ENCODE measurements around the gene PRDM1.
"Not testable (repeated sequence)": the region's sequence is repeated elsewhere in the genome, so short reads cannot be mapped to it uniquely, and the experiment has no call there.

PRDM1 gene

GRCh38 chr6:106142876-106143431, 56.8 kb downstream of the PRDM1 start:
- DNase-seq: no peak

- DNase-seq: no peak
These were observed 57.5 kb downstream of the PRDM1 start for GRCh38 chr6:106143665-106144064.

DNA sequence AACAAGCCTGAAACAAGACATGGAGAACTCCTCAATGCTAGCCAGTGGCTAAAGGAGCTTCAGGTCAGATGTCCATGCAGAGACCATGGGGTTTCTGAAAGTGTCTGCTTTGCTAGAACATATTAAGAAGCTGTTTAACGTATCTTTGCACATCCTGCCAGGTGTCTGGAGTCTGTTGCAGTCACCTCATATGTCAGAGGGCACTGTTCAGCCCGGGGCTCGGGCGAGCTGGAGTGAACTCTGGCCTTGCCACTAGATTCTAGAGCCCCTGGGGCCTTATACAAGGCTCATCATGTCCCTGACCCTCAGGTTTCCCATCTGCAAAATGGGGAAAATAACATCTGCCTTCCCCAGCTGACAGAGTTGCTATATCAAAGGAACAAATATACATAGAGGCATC, 59.0 kb downstream of the PRDM1 start:
- no peak for DNase-seq

DNA sequence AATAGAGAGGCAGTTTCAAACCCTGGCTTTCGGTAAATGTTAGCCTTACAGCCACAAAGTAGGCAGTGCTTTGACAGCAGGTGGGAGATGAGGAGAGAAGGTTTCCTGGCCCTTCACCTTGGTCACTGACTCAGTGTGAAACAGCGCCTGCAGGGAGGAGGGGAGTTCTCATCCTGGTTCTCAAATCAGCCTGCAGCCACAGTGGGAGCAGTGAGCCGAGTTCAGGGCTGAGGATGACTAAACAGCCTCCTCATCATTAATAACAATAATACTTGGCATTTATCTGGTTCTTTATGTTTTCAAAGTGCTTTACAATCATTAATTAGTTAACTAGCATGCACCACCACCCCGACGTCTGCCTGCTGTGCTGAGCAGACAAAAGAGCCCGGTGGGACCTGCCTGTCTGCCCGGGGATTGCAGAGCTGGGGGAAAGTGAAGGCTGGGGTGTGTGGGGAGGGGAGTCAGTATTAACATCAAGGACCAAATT, 59.6 kb downstream of the PRDM1 start:
- DNase-seq: no peak

- DNase-seq: no peak
These were observed 60.8 kb downstream of the PRDM1 start for GRCh38 chr6:106146852-106147351.

DNA sequence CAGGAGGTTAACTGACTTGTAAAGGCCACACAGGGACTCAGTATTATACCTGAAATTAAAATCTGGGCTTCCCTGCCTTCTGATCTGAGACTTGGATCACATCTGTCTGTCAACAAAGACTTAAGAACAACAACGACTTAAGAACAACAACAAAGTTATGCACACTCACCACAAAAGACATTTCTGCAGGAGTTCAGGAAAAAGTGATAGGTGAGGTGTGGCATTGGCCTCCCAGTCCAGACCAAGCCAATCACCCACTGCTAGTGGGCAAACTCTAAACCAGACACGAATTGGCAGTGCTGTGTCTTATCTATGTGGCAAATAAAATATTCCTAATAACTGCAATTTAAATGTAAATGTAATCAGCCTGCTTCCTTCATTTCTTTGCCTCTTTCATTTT, 61.3 kb downstream of the PRDM1 start:
- no peak for DNase-seq

- no peak for DNase-seq
These were observed 63.4 kb downstream of the PRDM1 start for GRCh38 chr6:106149472-106150069.

DNA sequence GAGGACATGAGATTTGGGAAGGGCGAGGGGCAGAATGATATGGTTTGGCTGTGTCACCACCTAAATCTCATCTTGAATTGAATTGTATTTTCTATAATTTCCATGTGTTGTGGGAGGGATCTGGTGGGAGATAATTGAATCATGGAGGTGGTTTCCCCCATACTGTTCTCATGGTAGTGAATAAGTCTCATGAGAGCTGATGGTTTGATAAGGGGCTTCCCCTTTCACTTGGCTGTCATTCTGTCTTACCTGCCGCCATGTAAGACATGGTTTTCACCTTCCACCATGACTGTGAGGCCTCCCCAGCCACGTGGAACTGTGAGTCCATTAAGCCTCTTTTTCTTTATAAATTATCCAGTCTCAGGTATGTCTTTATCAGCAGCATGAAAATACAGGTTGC, 66.3 kb downstream of the PRDM1 start:
- DNase-seq: not testable (repeated sequence)

- no peak for DNase-seq
These were observed 66.8 kb downstream of the PRDM1 start for GRCh38 chr6:106152952-106153351.

- DNase-seq: no peak
These were observed 68.2 kb downstream of the PRDM1 start for GRCh38 chr6:106154326-106154725.

- DNase-seq: no peak
These were observed 69.2 kb downstream of the PRDM1 start for GRCh38 chr6:106155219-106155830.

GRCh38 chr6:106156413-106156812, 70.3 kb downstream of the PRDM1 start:
- DNase-seq: no peak

GRCh38 chr6:106156863-106157262, 70.7 kb downstream of the PRDM1 start:
- no peak for DNase-seq

DNA sequence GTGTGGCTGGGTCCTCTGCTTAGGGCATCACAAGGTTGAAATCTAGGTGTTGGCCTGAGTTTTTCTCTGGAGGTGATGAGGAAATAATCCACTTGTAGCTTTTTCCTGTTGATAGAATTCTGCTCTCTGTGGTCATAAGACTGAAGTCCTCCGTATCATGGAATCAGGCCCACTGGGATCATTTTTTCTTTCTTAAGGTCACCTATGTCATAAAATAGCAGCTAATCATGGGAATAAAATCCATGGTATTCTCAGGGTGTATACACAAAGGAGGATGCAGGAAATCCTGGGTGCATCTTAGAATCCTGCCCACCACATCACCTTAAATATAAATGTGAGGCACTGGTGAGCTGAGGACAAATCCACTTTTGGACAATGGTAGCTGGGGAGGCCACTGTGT, 72.7 kb downstream of the PRDM1 start:
- no peak for DNase-seq
